ENCODE results near the gene SCO2. TPM values are rescaled to one million over a fixed set of nuclear protein-coding genes. Genes with fewer than 3 reads are reported as not detected.

SCO2 gene
- total and polyA plus RNA-seq, 2 experiments from 2014 or later, result 2.0 to 11.2 TPM

DNA sequence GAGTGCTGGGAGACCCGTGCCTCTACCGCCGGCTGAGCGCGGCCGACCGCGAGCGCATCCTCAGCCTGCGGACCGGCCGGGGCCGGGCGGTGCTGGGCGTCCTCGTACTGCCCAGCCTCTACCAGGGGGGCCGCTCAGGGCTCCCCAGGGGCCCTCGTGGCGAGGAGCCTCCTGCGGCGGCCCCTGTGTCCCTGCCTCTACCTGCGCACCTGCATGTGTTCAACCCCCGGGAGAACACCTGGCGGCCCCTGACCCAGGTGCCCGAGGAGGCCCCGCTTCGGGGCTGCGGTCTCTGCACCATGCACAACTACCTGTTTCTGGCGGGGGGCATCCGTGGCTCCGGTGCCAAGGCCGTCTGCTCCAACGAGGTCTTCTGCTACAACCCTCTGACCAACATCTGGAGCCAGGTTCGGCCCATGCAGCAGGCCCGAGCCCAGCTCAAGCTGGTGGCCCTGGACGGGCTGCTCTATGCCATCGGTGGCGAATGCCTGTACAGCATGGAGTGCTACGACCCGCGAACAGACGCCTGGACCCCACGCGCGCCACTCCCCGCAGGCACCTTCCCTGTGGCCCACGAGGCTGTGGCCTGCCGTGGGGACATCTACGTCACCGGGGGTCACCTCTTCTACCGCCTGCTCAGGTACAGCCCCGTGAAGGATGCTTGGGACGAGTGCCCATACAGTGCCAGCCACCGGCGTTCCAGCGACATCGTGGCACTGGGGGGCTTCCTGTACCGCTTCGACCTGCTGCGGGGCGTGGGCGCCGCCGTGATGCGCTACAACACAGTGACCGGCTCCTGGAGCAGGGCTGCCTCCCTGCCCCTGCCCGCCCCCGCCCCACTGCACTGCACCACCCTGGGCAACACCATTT lies 23.8 kb upstream of the SCO2 start:
- Histone ChIP-seq H3K27me3 (no peaks in the 10 kb centered on the region), H3K9me2 (replicated peaks; ENCODE audit: insufficient read depth) (no peaks in the 10 kb centered on the region), H3K4me3 (no peak overlapping the region), H3K27ac (no peak overlapping the region), H3K79me2 (no peaks in the 10 kb centered on the region), H3K4me1 (ENCODE audit: insufficient read depth) (peaks cover 9% of the 10 kb centered on the region), H2AFZ (no peak overlapping the region), H4K20me1 (ENCODE audit: insufficient read depth, poor library complexity, severe bottlenecking) (no peaks in the 10 kb centered on the region), H3K9me3 (ENCODE audit: low read depth) (no peaks in the 10 kb centered on the region), H3K36me3 (replicated peaks; ENCODE audit: insufficient read depth, low read depth) (no peaks in the 10 kb centered on the region), H3K4me2 (no peak overlapping the region)
- DNase-seq (ENCODE audit: low spot score), result no peak
- TF ChIP-seq EZH2 (IDR thresholded peaks at IDR 0.05; ENCODE audit: borderline replicate concordance) (no peak), EZH2phosphoT487 (IDR thresholded peaks at IDR 0.05; ENCODE audit: low read depth, severe bottlenecking, unreplicated experiment) (no peak)
- TF ChIP-seq, protein P1, sequence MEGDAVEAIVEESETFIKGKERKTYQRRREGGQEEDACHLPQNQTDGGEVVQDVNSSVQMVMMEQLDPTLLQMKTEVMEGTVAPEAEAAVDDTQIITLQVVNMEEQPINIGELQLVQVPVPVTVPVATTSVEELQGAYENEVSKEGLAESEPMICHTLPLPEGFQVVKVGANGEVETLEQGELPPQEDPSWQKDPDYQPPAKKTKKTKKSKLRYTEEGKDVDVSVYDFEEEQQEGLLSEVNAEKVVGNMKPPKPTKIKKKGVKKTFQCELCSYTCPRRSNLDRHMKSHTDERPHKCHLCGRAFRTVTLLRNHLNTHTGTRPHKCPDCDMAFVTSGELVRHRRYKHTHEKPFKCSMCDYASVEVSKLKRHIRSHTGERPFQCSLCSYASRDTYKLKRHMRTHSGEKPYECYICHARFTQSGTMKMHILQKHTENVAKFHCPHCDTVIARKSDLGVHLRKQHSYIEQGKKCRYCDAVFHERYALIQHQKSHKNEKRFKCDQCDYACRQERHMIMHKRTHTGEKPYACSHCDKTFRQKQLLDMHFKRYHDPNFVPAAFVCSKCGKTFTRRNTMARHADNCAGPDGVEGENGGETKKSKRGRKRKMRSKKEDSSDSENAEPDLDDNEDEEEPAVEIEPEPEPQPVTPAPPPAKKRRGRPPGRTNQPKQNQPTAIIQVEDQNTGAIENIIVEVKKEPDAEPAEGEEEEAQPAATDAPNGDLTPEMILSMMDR (IDR thresholded peaks at IDR 0.05; ENCODE audit: poor library complexity), result no peak
- 97% methylated on average over 47 of the region's 68 CpGs for WGBS (ENCODE audit: low lambda C conversion rate, missing lambda C conversion rate)

DNA sequence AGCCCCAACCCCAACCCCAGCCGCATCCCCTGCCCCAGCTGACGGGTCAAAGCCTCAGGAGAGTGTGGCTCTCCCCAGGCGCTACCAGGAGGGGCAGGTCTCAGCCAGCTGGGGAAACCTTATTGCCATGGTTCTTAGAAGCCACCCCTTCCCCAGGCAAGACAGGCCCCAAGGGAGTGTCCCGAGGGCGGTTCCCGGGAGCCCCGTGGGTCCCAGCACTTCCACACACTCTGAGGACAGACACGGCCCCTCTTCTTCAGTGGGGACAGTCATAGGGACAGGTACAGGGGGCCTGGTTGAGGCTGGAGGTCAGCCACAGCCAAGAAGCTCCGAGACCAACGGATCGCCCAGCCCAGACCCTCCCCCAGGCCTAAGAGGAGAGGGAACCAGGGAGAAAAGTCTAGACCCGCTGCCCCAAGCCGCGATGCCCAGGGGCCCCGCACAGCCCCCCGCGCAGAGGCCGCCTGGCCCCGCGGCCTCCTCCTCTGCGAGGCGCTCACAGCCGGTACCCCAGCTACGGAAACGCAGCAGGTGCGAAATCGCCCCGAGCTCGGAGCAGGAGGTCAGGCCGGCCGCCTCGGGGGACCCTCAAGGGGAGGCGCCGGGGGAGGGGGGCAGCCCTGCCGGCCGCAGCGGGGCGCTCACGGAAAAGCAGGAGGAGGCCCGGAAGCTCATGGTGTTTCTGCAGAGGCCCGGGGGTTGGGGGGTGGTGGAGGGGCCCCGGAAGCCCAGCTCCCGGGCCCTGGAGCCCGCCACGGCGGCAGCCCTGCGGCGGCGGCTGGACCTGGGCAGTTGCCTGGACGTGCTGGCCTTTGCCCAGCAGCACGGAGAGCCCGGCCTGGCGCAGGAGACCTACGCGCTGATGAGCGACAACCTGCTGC lies 22.9 kb upstream of the SCO2 start:
- Histone ChIP-seq H3K4me1 (ENCODE audit: insufficient read depth) (peaks cover 13% of the 10 kb centered on the region), H3K27me3 (no peaks in the 10 kb centered on the region), H2AFZ (no peak overlapping the region)

DNA sequence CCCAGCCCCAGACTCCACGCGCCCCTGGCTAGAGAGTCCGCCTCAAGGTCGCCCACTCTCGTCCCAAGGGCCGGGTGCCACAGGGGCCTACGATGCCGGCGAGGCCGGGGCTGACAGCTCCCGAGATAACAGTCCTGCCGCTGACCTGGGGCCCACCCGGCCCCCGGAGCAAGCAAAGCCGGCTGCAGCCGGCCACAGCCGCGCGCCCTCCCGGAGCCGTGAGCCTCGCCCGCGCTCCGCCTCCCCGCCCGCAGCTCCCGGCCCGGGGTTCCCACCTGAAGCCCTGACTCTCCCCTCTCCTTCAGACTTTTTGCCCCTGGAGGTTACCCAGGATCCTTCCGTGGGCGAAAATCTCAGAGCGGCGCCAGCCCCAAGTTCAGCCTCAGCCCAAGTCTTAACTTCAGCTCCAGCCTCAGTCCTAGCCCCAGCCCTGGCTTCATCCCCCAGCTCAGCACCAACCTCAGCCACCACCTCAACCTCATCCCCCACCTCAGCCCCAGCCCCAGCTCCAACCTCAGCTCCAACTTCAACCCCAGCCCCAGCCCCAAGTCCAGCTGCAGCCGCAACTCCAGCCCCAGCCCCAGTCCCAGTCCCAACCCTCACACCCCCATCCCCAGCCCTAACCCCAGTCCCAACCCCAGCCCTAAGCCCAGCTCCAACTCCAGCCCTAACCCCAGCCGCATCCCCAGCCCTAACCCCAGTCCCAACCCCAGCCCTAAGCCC lies 22.0 kb upstream of the SCO2 start:
- Histone ChIP-seq H2AFZ (no peak overlapping the region), H3K36me3 (replicated peaks; ENCODE audit: insufficient read depth, low read depth) (no peaks in the 10 kb centered on the region), H3K4me1 (ENCODE audit: insufficient read depth) (peaks cover 13% of the 10 kb centered on the region), H3K27me3 (no peaks in the 10 kb centered on the region), H3K79me2 (no peaks in the 10 kb centered on the region), H3K27ac (no peak overlapping the region), H3K4me3 (no peak overlapping the region), H3K9me2 (replicated peaks; ENCODE audit: insufficient read depth) (no peaks in the 10 kb centered on the region), H4K20me1 (ENCODE audit: insufficient read depth, poor library complexity, severe bottlenecking) (no peaks in the 10 kb centered on the region), H3K4me2 (no peak overlapping the region), H3K9me3 (ENCODE audit: low read depth) (no peaks in the 10 kb centered on the region)
- TF ChIP-seq EZH2 (IDR thresholded peaks at IDR 0.05; ENCODE audit: borderline replicate concordance), result no peak
- TF ChIP-seq, protein P1 (IDR thresholded peaks at IDR 0.05; ENCODE audit: poor library complexity), result no peak
- no peak for TF ChIP-seq EZH2phosphoT487 (IDR thresholded peaks at IDR 0.05; ENCODE audit: low read depth, severe bottlenecking, unreplicated experiment)
- DNase-seq (ENCODE audit: low spot score), result no peak
- WGBS (ENCODE audit: low lambda C conversion rate, missing lambda C conversion rate), result 91% methylated on average over 4 of the region's 35 CpGs

More for the DNA sequence above, 22.9 kb upstream of the SCO2 start:
- H3K9me2 ChIP-seq (replicated peaks; ENCODE audit: insufficient read depth), result no peaks in the 10 kb centered on the region
- H3K36me3 ChIP-seq (replicated peaks; ENCODE audit: insufficient read depth, low read depth), result no peaks in the 10 kb centered on the region
- H3K4me2 ChIP-seq, result no peak overlapping the region
- TF ChIP-seq EZH2phosphoT487 (IDR thresholded peaks at IDR 0.05; ENCODE audit: low read depth, severe bottlenecking, unreplicated experiment) (no peak), EZH2 (IDR thresholded peaks at IDR 0.05; ENCODE audit: borderline replicate concordance) (no peak)
- TF ChIP-seq, protein P1 (IDR thresholded peaks at IDR 0.05; ENCODE audit: poor library complexity), result no peak
- H3K27ac ChIP-seq, result no peak overlapping the region
- no peak for DNase-seq (ENCODE audit: low spot score)
- WGBS (ENCODE audit: low lambda C conversion rate, missing lambda C conversion rate), result 92% methylated on average over 17 of the region's 56 CpGs
- no peaks in the 10 kb centered on the region for H3K79me2 ChIP-seq
- no peaks in the 10 kb centered on the region for H4K20me1 ChIP-seq (ENCODE audit: insufficient read depth, poor library complexity, severe bottlenecking)
- no peak overlapping the region for H3K4me3 ChIP-seq
- H3K9me3 ChIP-seq (ENCODE audit: low read depth), result no peaks in the 10 kb centered on the region
